Measurements from ENCODE around the gene FAM3C. TPM values are rescaled to one million over a fixed set of nuclear protein-coding genes. Genes with fewer than 3 reads are reported as not detected.
A peak's percentile ranks its signal among the peaks of the same experiment; 100 is the strongest.

FAM3C gene
- total and polyA plus RNA-seq, 10 of the 15 experiments (the other 5 are each of a cell fraction or from before 2014, with no cell fraction given) = 11.0 to 110 (median 27.8) TPM

DNA sequence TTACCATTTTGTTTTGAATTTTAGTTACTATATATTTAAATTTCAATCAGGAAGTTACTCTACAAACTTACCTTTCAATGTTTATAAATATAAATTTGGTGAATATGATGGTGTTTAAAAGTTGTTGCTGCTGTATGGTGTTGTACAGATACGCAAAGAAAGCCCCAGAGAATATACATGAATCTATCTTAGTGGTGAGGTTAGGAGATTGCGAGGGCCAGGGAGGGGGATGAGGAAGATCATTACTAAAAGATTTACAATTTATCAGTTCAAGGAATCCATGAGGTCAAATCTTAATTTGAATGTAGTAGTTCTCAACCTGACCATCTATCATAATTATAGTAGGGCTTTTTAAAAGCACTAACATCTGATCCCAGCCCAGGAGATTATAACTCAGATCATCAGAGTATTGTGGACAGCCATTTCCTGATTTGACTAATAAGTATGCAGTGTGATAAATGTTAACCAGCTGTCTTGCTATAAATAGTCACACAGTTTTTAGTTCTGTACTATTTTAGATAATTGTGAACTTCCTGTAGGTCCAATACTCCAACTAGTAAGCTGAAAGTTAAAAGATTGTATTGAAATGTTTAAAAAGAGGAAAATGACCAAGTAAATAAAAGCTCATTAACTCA lies 23.6 kb downstream of the FAM3C start (continued):
- TF ChIP-seq NR2C2 (IDR thresholded peaks at IDR 0.05; ENCODE audit: borderline replicate concordance, control insufficient read depth, insufficient read length, low read depth) (no peak), POLR2A (IDR thresholded peaks at IDR 0.05; ENCODE audit: low read depth, low read length) (no peak), CBFB (IDR thresholded peaks at IDR 0.05; ENCODE audit: low read depth) (0 out of 2 replicates have a peak, but pooled peaks have one; percentile 38)
- TF ChIP-seq, protein P1, sequence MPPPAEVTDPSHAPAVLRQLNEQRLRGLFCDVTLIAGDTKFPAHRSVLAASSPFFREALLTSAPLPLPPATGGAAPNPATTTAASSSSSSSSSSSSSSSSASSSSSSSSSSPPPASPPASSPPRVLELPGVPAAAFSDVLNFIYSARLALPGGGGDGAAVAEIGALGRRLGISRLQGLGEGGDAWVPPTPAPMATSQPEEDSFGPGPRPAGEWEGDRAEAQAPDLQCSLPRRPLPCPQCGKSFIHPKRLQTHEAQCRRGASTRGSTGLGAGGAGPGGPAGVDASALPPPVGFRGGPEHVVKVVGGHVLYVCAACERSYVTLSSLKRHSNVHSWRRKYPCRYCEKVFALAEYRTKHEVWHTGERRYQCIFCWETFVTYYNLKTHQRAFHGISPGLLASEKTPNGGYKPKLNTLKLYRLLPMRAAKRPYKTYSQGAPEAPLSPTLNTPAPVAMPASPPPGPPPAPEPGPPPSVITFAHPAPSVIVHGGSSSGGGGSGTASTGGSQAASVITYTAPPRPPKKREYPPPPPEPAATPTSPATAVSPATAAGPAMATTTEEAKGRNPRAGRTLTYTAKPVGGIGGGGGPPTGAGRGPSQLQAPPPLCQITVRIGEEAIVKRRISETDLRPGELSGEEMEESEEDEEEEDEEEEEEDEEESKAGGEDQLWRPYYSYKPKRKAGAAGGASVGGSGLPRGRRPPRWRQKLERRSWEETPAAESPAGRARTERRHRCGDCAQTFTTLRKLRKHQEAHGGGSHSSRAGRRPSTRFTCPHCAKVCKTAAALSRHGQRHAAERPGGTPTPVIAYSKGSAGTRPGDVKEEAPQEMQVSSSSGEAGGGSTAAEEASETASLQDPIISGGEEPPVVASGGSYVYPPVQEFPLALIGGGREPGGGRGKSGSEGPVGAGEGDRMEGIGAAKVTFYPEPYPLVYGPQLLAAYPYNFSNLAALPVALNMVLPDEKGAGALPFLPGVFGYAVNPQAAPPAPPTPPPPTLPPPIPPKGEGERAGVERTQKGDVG (CRISPR knock-in tag; IDR thresholded peaks at IDR 0.05) = no peak
- TF ChIP-seq, protein P2, sequence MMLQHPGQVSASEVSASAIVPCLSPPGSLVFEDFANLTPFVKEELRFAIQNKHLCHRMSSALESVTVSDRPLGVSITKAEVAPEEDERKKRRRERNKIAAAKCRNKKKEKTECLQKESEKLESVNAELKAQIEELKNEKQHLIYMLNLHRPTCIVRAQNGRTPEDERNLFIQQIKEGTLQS (IDR thresholded peaks at IDR 0.05; ENCODE audit: borderline replicate concordance, extremely low read depth, low read depth, low read length) = no peak
- TF ChIP-seq, protein P3, sequence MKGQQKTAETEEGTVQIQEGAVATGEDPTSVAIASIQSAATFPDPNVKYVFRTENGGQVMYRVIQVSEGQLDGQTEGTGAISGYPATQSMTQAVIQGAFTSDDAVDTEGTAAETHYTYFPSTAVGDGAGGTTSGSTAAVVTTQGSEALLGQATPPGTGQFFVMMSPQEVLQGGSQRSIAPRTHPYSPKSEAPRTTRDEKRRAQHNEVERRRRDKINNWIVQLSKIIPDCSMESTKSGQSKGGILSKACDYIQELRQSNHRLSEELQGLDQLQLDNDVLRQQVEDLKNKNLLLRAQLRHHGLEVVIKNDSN (IDR thresholded peaks at IDR 0.05; ENCODE audit: borderline replicate concordance, extremely low read length, insufficient read depth, low read depth, low read length) = no peak

All from GM12878 (cell line).